SU-DHL-6 (cell line): ENCODE measurements around the gene COL6A3.

ENCODE experiments used
- H2AFZ ChIP-seq: fragments of 200-600 bp; sonication (generic); 2 replicates; pipeline ENCODE4 v1.6.1; 2014; ENCODE audit warnings: low read depth, mild to moderate bottlenecking, moderate library complexity, mixed read lengths, antibody characterized with exemption, low read length; ENCODE audit not compliant: severe bottlenecking
- H3F3A ChIP-seq: fragments of 200-600 bp; shearing (Covaris generic); 2 replicates; pipeline ENCODE4 v1.6.0; 2016; ENCODE audit warnings: antibody characterized with exemption, mild to moderate bottlenecking; ENCODE audit not compliant: insufficient read depth
- H3K27ac ChIP-seq: fragments of 200-600 bp; sonication (generic); 2 replicates; pipeline ENCODE4 v1.5.1; 2016; ENCODE audit warnings: low read depth, mild to moderate bottlenecking, low read length, moderate library complexity, mixed read lengths
- H3K27me3 ChIP-seq: fragments of 200-600 bp; sonication (generic), shearing (Covaris generic); 2 replicates; pipeline ENCODE4 v1.6.0; 2014; ENCODE audit warnings: mild to moderate bottlenecking, low read length
- H3K36me3 ChIP-seq: fragments of 200-600 bp; sonication (generic); 2 replicates; pipeline ENCODE4 v1.6.1; 2014; ENCODE audit warnings: mild to moderate bottlenecking, low read length, mixed read lengths
- H3K4me2 ChIP-seq: fragments of 300-600, 200-600 bp; shearing (Covaris generic), sonication (generic); 2 replicates; pipeline ENCODE4 v1.6.0; 2014; ENCODE audit warnings: low read length, low read depth, mild to moderate bottlenecking; ENCODE audit not compliant: poor library complexity, severe bottlenecking
- H3K4me3 ChIP-seq: fragments of 200-600 bp; sonication (generic); 2 replicates; pipeline ENCODE4 v1.5.1; 2014; ENCODE audit warnings: antibody characterized with exemption, low read length, mild to moderate bottlenecking, mixed read lengths; ENCODE audit not compliant: insufficient read depth, poor library complexity, severe bottlenecking
- H3K79me2 ChIP-seq: fragments of 200-600 bp; sonication (generic); 2 replicates; pipeline ENCODE4 v1.6.1; 2014; ENCODE audit warnings: mild to moderate bottlenecking, low read length, moderate library complexity; ENCODE audit not compliant: insufficient read depth
- H3K9ac ChIP-seq: fragments of 200-600 bp; sonication (generic); 2 replicates; pipeline ENCODE4 v1.7.0; 2014; ENCODE audit warnings: mild to moderate bottlenecking, low read length
- H3K9me2 ChIP-seq: fragments of 200-600 bp; sonication (generic); replicated peaks from 2 replicates; pipeline ENCODE4 v1.6.1; 2014; ENCODE audit warnings: low read length; ENCODE audit not compliant: insufficient read depth
- H3K9me3 ChIP-seq: fragments of 200-600 bp; sonication (generic); 2 replicates; pipeline ENCODE4 v1.6.1; 2014; ENCODE audit warnings: low read length, mixed read lengths; ENCODE audit not compliant: insufficient read depth
- H4K20me1 ChIP-seq: fragments of 200-600 bp; sonication (generic); 2 replicates; pipeline ENCODE4 v1.6.1; 2014; ENCODE audit warnings: low read depth, mild to moderate bottlenecking, antibody characterized with exemption, low read length, moderate library complexity, mixed read lengths
- CTCF ChIP-seq: fragments of 200-600 bp; sonication (generic); IDR thresholded peaks from one replicate; pipeline ENCODE4 v1.5.1; 2017; ENCODE audit warnings: antibody characterized with exemption, mild to moderate bottlenecking, low read length, moderate library complexity; ENCODE audit not compliant: insufficient read depth, poor library complexity, severe bottlenecking
- EZH2phosphoT487 ChIP-seq: fragments of 200-600 bp; sonication (generic), shearing (Covaris generic); conservative IDR thresholded peaks from 2 replicates; pipeline ENCODE4 v1.6.1; 2018; ENCODE audit warnings: mild to moderate bottlenecking, antibody characterized with exemption, low read length, moderate library complexity, mixed read lengths

Gene COL6A3

GRCh38 chr2:237291138-237291792 is 122.7 kb downstream of the COL6A3 start:
- Histone ChIP-seq H3K9me3 (no peaks in the 10 kb centered on the region), H3K27me3 (0 out of 2 replicates have a peak, but pooled peaks cover 4% of the 10 kb centered on the region), H3K27ac (no peak overlapping the region), H4K20me1 (no peaks in the 10 kb centered on the region), H3K79me2 (no peaks in the 10 kb centered on the region), H3K4me3 (no peak overlapping the region), H3K36me3 (no peaks in the 10 kb centered on the region), H3K9me2 (no peaks in the 10 kb centered on the region), H3K4me2 (no peak overlapping the region), H3K9ac (no peak overlapping the region), H2AFZ (no peak overlapping the region), H3F3A (no peaks in the 10 kb centered on the region)
- no peak for TF ChIP-seq EZH2phosphoT487
- TF ChIP-seq CTCF, result no peak

GRCh38 chr2:237290261-237290660 is 123.7 kb downstream of the COL6A3 start:
- no peak for TF ChIP-seq EZH2phosphoT487
- TF ChIP-seq CTCF, result no peak
- Histone ChIP-seq H4K20me1 (no peaks in the 10 kb centered on the region), H3K9me2 (no peaks in the 10 kb centered on the region), H3K79me2 (no peaks in the 10 kb centered on the region), H3K4me3 (no peak overlapping the region), H3F3A (no peaks in the 10 kb centered on the region), H3K9ac (no peak overlapping the region), H3K27me3 (0 out of 2 replicates have a peak, but pooled peaks cover 4% of the 10 kb centered on the region), H3K4me2 (no peak overlapping the region), H3K27ac (no peak overlapping the region), H2AFZ (no peak overlapping the region), H3K36me3 (no peaks in the 10 kb centered on the region), H3K9me3 (no peaks in the 10 kb centered on the region)

- no peaks in the 10 kb centered on the region for H3K9me2 ChIP-seq
- no peaks in the 10 kb centered on the region for H3F3A ChIP-seq
- H3K79me2 ChIP-seq, result no peaks in the 10 kb centered on the region
- H3K9me3 ChIP-seq, result no peaks in the 10 kb centered on the region
- no peaks in the 10 kb centered on the region for H4K20me1 ChIP-seq
- H2AFZ ChIP-seq, result no peak overlapping the region
- no peak overlapping the region for H3K4me3 ChIP-seq
- no peak overlapping the region for H3K4me2 ChIP-seq
- 0 out of 2 replicates have a peak, but pooled peaks cover 4% of the 10 kb centered on the region for H3K27me3 ChIP-seq
- TF ChIP-seq CTCF, result no peak
- H3K27ac ChIP-seq, result no peak overlapping the region
- H3K36me3 ChIP-seq, result no peaks in the 10 kb centered on the region
- no peak overlapping the region for H3K9ac ChIP-seq
These were observed 124.8 kb downstream of the COL6A3 start for GRCh38 chr2:237289139-237289538.
